ENCODE results near the gene DPH3.

DNA sequence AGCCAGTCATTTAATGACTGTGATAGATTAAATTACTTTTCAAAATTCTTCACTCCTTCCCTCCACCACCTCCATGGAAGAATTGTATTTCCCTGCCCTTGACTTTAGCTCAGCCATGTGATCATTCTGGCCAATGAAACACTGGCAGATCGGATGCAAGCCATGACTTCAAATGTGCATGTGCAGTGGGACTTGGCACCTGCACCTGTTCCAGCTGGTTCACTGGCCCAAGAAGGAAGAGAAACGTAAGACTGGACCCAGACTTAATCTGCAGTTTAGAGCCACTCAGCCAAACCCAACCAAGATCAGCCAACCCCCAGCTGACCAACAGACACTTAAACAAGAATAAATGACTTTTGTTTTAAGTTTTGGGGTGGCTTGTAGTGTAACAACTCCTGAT, 11.8 kb downstream of the DPH3 start:
- TF ChIP-seq, protein P1, sequence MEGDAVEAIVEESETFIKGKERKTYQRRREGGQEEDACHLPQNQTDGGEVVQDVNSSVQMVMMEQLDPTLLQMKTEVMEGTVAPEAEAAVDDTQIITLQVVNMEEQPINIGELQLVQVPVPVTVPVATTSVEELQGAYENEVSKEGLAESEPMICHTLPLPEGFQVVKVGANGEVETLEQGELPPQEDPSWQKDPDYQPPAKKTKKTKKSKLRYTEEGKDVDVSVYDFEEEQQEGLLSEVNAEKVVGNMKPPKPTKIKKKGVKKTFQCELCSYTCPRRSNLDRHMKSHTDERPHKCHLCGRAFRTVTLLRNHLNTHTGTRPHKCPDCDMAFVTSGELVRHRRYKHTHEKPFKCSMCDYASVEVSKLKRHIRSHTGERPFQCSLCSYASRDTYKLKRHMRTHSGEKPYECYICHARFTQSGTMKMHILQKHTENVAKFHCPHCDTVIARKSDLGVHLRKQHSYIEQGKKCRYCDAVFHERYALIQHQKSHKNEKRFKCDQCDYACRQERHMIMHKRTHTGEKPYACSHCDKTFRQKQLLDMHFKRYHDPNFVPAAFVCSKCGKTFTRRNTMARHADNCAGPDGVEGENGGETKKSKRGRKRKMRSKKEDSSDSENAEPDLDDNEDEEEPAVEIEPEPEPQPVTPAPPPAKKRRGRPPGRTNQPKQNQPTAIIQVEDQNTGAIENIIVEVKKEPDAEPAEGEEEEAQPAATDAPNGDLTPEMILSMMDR (conservative IDR thresholded peaks at IDR 0.05) = no peak
- TF ChIP-seq ZFX (IDR thresholded peaks at IDR 0.05) = no peak
